K562 (cell line): ENCODE results near the gene KRTCAP2. TPM values are rescaled to one million over a fixed set of nuclear protein-coding genes. Genes with fewer than 3 reads are reported as not detected.

Experiments
- ATAC-seq: fragments of 200-7000 bp; cut with Tn5 transposase; 3 replicates; pipeline ENCODE4 v1.9.1; 2020; ENCODE audit warnings: moderate library complexity
- BruUV-seq: library from RNA; stranded (reverse); fragments of 400-500 nt; replicated peaks from 2 replicates; lab custom pipeline; 2021; lab: Mats Ljungman, UMichigan
- CTCF ChIA-PET: fragments of 300-600 bp; formaldehyde crosslinking; extraction: SDS; loops from one replicate; lab custom pipeline; 2021; ENCODE audit warnings: low intra/inter-chr PET ratio; lab: Yijun Ruan, JAX
- POLR2A ChIA-PET: fragments of 300-600, 350-650 bp; sonication (Branson Sonifier 250); formaldehyde crosslinking; extraction: SDS; loops from one replicate; lab custom pipeline; 2021; ENCODE audit warnings: antibody characterized with exemption, inconsistent platforms; lab: Yijun Ruan, JAX
- DNase-seq, 4 experiments: peaks; one replicate each; pipeline versions ENCODE4 v3.0.0 to v3.0.0-alpha.2; 2011 to 2018; ENCODE audit warnings: low spot score in 3 of 4, mixed read lengths in 3 of 4; ENCODE audit errors: extremely low read depth in 1 of 4
- FAIRE-seq: peaks from 2 replicates; lab custom pipeline; 2011; peaks lifted over from hg19 to GRCh38; lab: Jason Lieb, UNC
- H2AFZ ChIP-seq: 2 replicates; pipeline ENCODE4 v1.6.0; 2011; ENCODE audit warnings: low read depth, low read length, control low read depth, inconsistent platforms
- H3K27ac ChIP-seq: fragments of 200-600 bp; 3 replicates; pipeline ENCODE4 v1.8.0; 2011; ENCODE audit warnings: low read depth, mild to moderate bottlenecking, control low read depth, inconsistent platforms, low read length, moderate library complexity, mixed read lengths; ENCODE audit errors: extremely low read depth
- H3K27me3 ChIP-seq, 2 experiments: fragments of 300-600 bp in 1 of 2; 2 replicates in 1 of 2; 3 replicates in 1 of 2; pipeline versions ENCODE4 v1.6.0 to v1.8.0; 2011; ENCODE audit warnings: inconsistent platforms in 2 of 2, low read length in 2 of 2, mild to moderate bottlenecking in 1 of 2, mixed read lengths in 1 of 2, moderate library complexity in 1 of 2; ENCODE audit not compliant: control insufficient read depth in 2 of 2, insufficient read depth in 2 of 2
- H3K36me3 ChIP-seq: fragments of 300-600 bp; 3 replicates; pipeline ENCODE4 v1.8.0; 2011; ENCODE audit warnings: mild to moderate bottlenecking, low read length, inconsistent platforms; ENCODE audit not compliant: control insufficient read depth, insufficient read depth
- H3K4me1 ChIP-seq, 2 experiments: fragments of 200-600 bp in 1 of 2; replicated peaks in 1 of 2; 2 replicates in 1 of 2; 3 replicates in 1 of 2; pipeline versions ENCODE4 v1.5.1 to v1.8.0; 2011; ENCODE audit warnings: inconsistent platforms in 2 of 2, low read length in 2 of 2, mild to moderate bottlenecking in 1 of 2, mixed read lengths in 1 of 2, moderate library complexity in 1 of 2; ENCODE audit not compliant: control insufficient read depth in 2 of 2, insufficient read depth in 2 of 2
- H3K4me2 ChIP-seq: 2 replicates; pipeline ENCODE4 v1.6.1; 2011; ENCODE audit warnings: low read length, control low read depth, inconsistent platforms, mixed read lengths; ENCODE audit not compliant: insufficient read depth
- H3K4me3 ChIP-seq: fragments of 200-600 bp; sonication (generic), shearing (Covaris generic); 2 replicates; pipeline ENCODE4 v1.5.1; 2016; ENCODE audit warnings: control low read depth, inconsistent platforms
- H3K79me2 ChIP-seq: fragments of 200-600 bp; 3 replicates; pipeline ENCODE4 v1.8.0; 2011; ENCODE audit warnings: low read length, inconsistent platforms; ENCODE audit not compliant: control insufficient read depth, insufficient read depth
- H3K9ac ChIP-seq, 2 experiments: 2 replicates each; pipeline versions ENCODE4 v1.6.0 to v1.6.1; 2011; ENCODE audit warnings: low read depth in 2 of 2, low read length in 2 of 2, control low read depth in 1 of 2, inconsistent platforms in 1 of 2, mild to moderate bottlenecking in 1 of 2, mixed read lengths in 1 of 2; ENCODE audit not compliant: insufficient read depth in 1 of 2
- H3K9me1 ChIP-seq: one replicate; pipeline ENCODE4 v1.6.0; 2011; ENCODE audit warnings: inconsistent platforms, mild to moderate bottlenecking, low read length, moderate library complexity; ENCODE audit not compliant: control insufficient read depth, insufficient read depth
- H3K9me3 ChIP-seq: replicated peaks from 2 replicates; pipeline ENCODE4 v1.5.1; 2011; ENCODE audit warnings: low read depth, low read length, inconsistent platforms; ENCODE audit not compliant: control insufficient read depth, insufficient read depth
- H4K20me1 ChIP-seq: replicated peaks from 2 replicates; pipeline ENCODE4 v1.6.1; 2011; ENCODE audit warnings: low read length, inconsistent platforms, mixed read lengths; ENCODE audit not compliant: control insufficient read depth, insufficient read depth
- HEY1 ChIP-seq: fragments of 250-450 bp; sonication (Bioruptor Pico); IDR thresholded peaks from 2 replicates; pipeline ENCODE4 v1.5.0; 2020; ENCODE audit warnings: mild to moderate bottlenecking, moderate library complexity, borderline replicate concordance
- HNRNPLL ChIP-seq: fragments of 200-400 bp; formaldehyde crosslinking; IDR thresholded peaks from 2 replicates; pipeline ENCODE4 v1.6.1; 2017; ENCODE audit warnings: low read length, low read depth, mild to moderate bottlenecking; ENCODE audit not compliant: poor library complexity, severe bottlenecking
- HSF4 ChIP-seq: fragments of 250-450 bp; sonication (Bioruptor Pico); IDR thresholded peaks from 2 replicates; pipeline ENCODE4 v2.1.2; 2022; ENCODE audit warnings: mild to moderate bottlenecking, moderate library complexity, borderline replicate concordance
- RUNX1 ChIP-seq: sonication (generic); IDR thresholded peaks from 2 replicates; pipeline ENCODE4 v1.6.1; 2016; ENCODE audit warnings: antibody characterized with exemption, low read depth
- TCFL5 ChIP-seq: fragments of 250-450 bp; sonication (Bioruptor Pico); conservative IDR thresholded peaks from 2 replicates; pipeline ENCODE4 v1.6.1; 2021; ENCODE audit warnings: mild to moderate bottlenecking, moderate library complexity, matching md5 sums
- YBX1 ChIP-seq: fragments of 450-650 bp; IDR thresholded peaks from 2 replicates; pipeline ENCODE4 v1.7.1; 2016; ENCODE audit warnings: mild to moderate bottlenecking
- ZNF398 ChIP-seq: fragments of 250-450 bp; sonication (Bioruptor Pico); IDR thresholded peaks from 2 replicates; pipeline ENCODE4 v1.8.0; 2021; ENCODE audit warnings: moderate library complexity, mild to moderate bottlenecking, inconsistent platforms
- ZNF431 ChIP-seq: sonication (generic); formaldehyde crosslinking; IDR thresholded peaks from 2 replicates; pipeline ENCODE4 v1.8.0; 2022; ENCODE audit warnings: mild to moderate bottlenecking, missing genetic modification reagents
- WGBS: fragments of 100-300 bp; shearing (Covaris generic); methylation state at CpG from one replicate; pipeline ENCODE4 v1.1.6; 2016; ENCODE audit warnings: low coverage, mixed read lengths; ENCODE audit not compliant: insufficient coverage; ENCODE audit errors: missing lambda C conversion rate; 5-methylcytosine and 5-hydroxymethylcytosine counted together
- in situ Hi-C: fragments of 300-500 bp; cut with MboI; formaldehyde crosslinking; loops from 4 replicates; pipeline ENCODE4 v1.15.0; 2018; ENCODE audit warnings: inconsistent platforms, mixed read lengths
- intact Hi-C: fragments of 100-400 bp; cut with micrococcal nuclease; formaldehyde crosslinking; loops from 2 replicates; pipeline ENCODE4 v1.14.2; 2022
- polyA plus RNA-seq, 8 experiments: library from polyadenylated mRNA; depleted of rRNA in 4 of 8; stranded (reverse) in 5 of 8; unstranded in 3 of 8; fragments of >200 nt; fragmentation: Nextera tagmentation in 2 of 8; fragmentation: Illumina TruSeq in 1 of 8; extraction: Ambion mirVana in 2 of 8; extraction: Trizol in 1 of 8; gene quantifications; 2 replicates each; pipeline versions ENCODE4 v1.2.1 to v1.2.3, GENCODE V29; 2011 to 2014; ENCODE audit warnings: inconsistent platforms in 1 of 8, missing spikeins in 1 of 8
- total RNA-seq, 7 experiments: library from RNA; depleted of rRNA in 6 of 7; stranded (reverse); fragments of >200 nt in 6 of 7; fragmentation: Illumina TruSeq in 2 of 7; extraction: Trizol in 2 of 7; gene quantifications; 2 replicates each; pipeline versions ENCODE4 v1.2.1 to v1.2.3, GENCODE V29; 2011 to 2021; ENCODE audit warnings: low replicate concordance in 1 of 7
- TF ChIP-seq, protein P1 (sequence below), 2 experiments: fragments of 450-650 bp in 1 of 2; sonication (generic) in 1 of 2; formaldehyde crosslinking; conservative IDR thresholded peaks; 2 replicates each; pipeline versions ENCODE4 v1.4.0 to v1.8.1; 2020 to 2022; ENCODE audit warnings: mild to moderate bottlenecking in 1 of 2, missing genetic modification reagents in 1 of 2
- TF ChIP-seq, protein P2 (sequence below): fragments of 450-650 bp; IDR thresholded peaks from 2 replicates; pipeline ENCODE4 v1.7.1; 2018; ENCODE audit warnings: mild to moderate bottlenecking, low read depth; ENCODE audit not compliant: partially characterized antibody

Gene KRTCAP2
- total and polyA plus RNA-seq, 9 of the 15 experiments (the other 6 are each of a cell fraction or from before 2014, with no cell fraction given): 126 to 436 (median 244) TPM

DNA sequence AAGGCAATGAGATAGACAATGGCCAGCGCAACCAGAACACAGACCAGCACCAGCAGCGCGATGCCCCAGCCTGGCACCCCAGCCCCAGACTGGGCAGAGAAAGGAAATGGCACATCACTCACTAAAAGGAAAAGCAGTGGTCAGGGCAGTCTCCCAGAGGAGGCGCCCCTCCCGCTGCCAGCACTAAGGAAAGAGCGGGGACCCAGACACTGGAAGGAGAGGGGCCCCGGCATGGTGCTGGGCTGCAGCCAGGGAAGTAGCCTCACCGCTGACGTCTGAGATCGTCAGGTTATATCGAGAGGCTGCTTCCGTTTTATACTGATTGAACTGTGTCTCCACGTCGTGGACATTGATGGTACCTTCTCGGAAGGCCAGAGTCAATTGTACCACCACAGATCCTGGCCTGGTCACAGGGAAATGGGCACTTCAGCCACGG is 14.4 kb upstream of the KRTCAP2 start (continued):
- TF ChIP-seq HEY1 (CRISPR knock-in tag): no peak
- no peak for TF ChIP-seq ZNF431 (CRISPR knock-in tag)
- no peak for TF ChIP-seq ZNF398 (CRISPR knock-in tag)
- no peak for TF ChIP-seq YBX1
- TF ChIP-seq HSF4 (CRISPR knock-in tag): no peak
- TF ChIP-seq, protein P1, sequence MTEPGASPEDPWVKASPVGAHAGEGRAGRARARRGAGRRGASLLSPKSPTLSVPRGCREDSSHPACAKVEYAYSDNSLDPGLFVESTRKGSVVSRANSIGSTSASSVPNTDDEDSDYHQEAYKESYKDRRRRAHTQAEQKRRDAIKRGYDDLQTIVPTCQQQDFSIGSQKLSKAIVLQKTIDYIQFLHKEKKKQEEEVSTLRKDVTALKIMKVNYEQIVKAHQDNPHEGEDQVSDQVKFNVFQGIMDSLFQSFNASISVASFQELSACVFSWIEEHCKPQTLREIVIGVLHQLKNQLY (CRISPR knock-in tag; conservative IDR thresholded peaks at IDR 0.05): no peak

GRCh38 chr1:155186794-155187455 is 13.8 kb upstream of the KRTCAP2 start:
- H3K9ac ChIP-seq: peak overlapping the region in 1 of 2 experiments; percentile 64; a peak in 2 of 4 replicates
- H3K36me3 ChIP-seq: no peaks in the 10 kb centered on the region
- no peaks in the 10 kb centered on the region for H3K27me3 ChIP-seq
- H3K4me3 ChIP-seq: no peak overlapping the region
- intact Hi-C loops (no loop called here), in situ Hi-C loops (no loop called here)
- no peak overlapping the region for H3K4me2 ChIP-seq
- FAIRE-seq (no peak), ATAC-seq (no peak), DNase-seq (no peak)
- no peaks in the 10 kb centered on the region for H3K9me1 ChIP-seq
- BruUV-seq: no TSS peak
- H3K27ac ChIP-seq: no peak overlapping the region
- CTCF ChIA-PET: no interaction called here
- POLR2A ChIA-PET: interaction anchor here (0.6 kb wide), 1 partner anchor 12 kb away, joined by 3 read pairs; no protein-coding TSS in a partner anchor
- H4K20me1 ChIP-seq: no peaks in the 10 kb centered on the region
- WGBS: 73% methylated on average over 12 of the region's 14 CpGs
- peaks cover 1% of the 10 kb centered on the region; the same call in 2 of the 3 replicates for H3K79me2 ChIP-seq
- no peak overlapping the region for H2AFZ ChIP-seq
- H3K4me1 ChIP-seq: peaks cover 0 to 31% of the 10 kb centered on the region in 2 experiments; a peak in 3 of 5 replicates
- H3K9me3 ChIP-seq: no peaks in the 10 kb centered on the region
- TF ChIP-seq RUNX1: no peak
- no peak for TF ChIP-seq HNRNPLL
- TF ChIP-seq, protein P2, sequence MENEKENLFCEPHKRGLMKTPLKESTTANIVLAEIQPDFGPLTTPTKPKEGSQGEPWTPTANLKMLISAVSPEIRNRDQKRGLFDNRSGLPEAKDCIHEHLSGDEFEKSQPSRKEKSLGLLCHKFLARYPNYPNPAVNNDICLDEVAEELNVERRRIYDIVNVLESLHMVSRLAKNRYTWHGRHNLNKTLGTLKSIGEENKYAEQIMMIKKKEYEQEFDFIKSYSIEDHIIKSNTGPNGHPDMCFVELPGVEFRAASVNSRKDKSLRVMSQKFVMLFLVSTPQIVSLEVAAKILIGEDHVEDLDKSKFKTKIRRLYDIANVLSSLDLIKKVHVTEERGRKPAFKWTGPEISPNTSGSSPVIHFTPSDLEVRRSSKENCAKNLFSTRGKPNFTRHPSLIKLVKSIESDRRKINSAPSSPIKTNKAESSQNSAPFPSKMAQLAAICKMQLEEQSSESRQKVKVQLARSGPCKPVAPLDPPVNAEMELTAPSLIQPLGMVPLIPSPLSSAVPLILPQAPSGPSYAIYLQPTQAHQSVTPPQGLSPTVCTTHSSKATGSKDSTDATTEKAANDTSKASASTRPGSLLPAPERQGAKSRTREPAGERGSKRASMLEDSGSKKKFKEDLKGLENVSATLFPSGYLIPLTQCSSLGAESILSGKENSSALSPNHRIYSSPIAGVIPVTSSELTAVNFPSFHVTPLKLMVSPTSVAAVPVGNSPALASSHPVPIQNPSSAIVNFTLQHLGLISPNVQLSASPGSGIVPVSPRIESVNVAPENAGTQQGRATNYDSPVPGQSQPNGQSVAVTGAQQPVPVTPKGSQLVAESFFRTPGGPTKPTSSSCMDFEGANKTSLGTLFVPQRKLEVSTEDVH: no peak
- no peak for TF ChIP-seq TCFL5 (CRISPR knock-in tag)
